Psoas muscle (tissue), 8 donors: ENCODE measurements around the gene TLL1. TPM values are rescaled to one million over a fixed set of nuclear protein-coding genes. Genes with fewer than 3 reads are reported as not detected.

Experiments used
- ATAC-seq, 4 donors: fragments of 200-7000 bp; cut with Tn5 transposase; one replicate each; pipeline ENCODE4 v1.9.1; 2020; ENCODE audit warnings: moderate library complexity in 3 of 4, mild to moderate bottlenecking in 2 of 4
- DNase-seq, 2 donors: peaks; one replicate each; pipeline ENCODE4 v3.0.0-alpha.2; 2020
- H3K27ac ChIP-seq: fragments of 200-600 bp; one replicate; pipeline ENCODE4 v1.8.0; 2022
- H3K27me3 ChIP-seq, 3 donors: fragments of 200-600 bp in 1 of 3; one replicate each; pipeline versions ENCODE4 v1.6.1 to v1.8.0; 2013 to 2022; ENCODE audit warnings: low read length in 2 of 3, mild to moderate bottlenecking in 2 of 3, moderate library complexity in 1 of 3; ENCODE audit not compliant: insufficient read depth in 3 of 3
- H3K36me3 ChIP-seq, 2 donors: fragments of 200-600 bp in 1 of 2; one replicate each; pipeline versions ENCODE4 v1.6.1 to v1.8.0; 2013 to 2022; ENCODE audit warnings: low read depth in 1 of 2, mild to moderate bottlenecking in 1 of 2, moderate library complexity in 1 of 2; ENCODE audit not compliant: insufficient read depth in 1 of 2
- H3K4me1 ChIP-seq: fragments of 200-600 bp; one replicate; pipeline ENCODE4 v1.8.0; 2022
- H3K4me3 ChIP-seq: fragments of 200-600 bp; one replicate; pipeline ENCODE4 v1.8.0; 2022; ENCODE audit warnings: mild to moderate bottlenecking
- H3K9me3 ChIP-seq: fragments of 200-600 bp; one replicate; pipeline ENCODE4 v1.8.0; 2022
- WGBS, 3 donors: extraction: QIAGEN DNeasy Blood & Tissue Kit; methylation state at CpG; one replicate each; pipeline versions ENCODE4 v1.1.6 to v1.1.7; 2013; 5-methylcytosine and 5-hydroxymethylcytosine counted together
- intact Hi-C, 2 donors: fragments of 100-400 bp; cut with DNase I; formaldehyde crosslinking; loops; one replicate each; pipeline versions ENCODE4 v1.11.0 to v1.14.2; 2022
- polyA plus RNA-seq, 3 donors: library from polyadenylated mRNA; stranded (reverse); fragments of 200-250 nt; gene quantifications; one replicate each; pipeline ENCODE4 v1.2.3, GENCODE V29; 2013
- total RNA-seq, 4 donors: library from RNA; stranded (reverse); fragmentation: NEBNext Ultra II Directional in 2 of 4; extraction: Animal tissue kit (Norgen Biotek cat#: 25700) in 2 of 4; gene quantifications; one replicate each; pipeline versions ENCODE4 v1.2.1 to v1.2.4, GENCODE V29; 2021 to 2023
- TF ChIP-seq, protein P1 (sequence below): fragments of 200-600 bp; IDR thresholded peaks from one replicate; pipeline ENCODE4 v1.8.0; 2022; ENCODE audit warnings: antibody characterized with exemption
- donor health status: healthy with polysubstance abuse.
- donor health status: DM: no; HTN: no; CAD: no; lungs with moderate emphysema.
- donor health status: Bipolar disorder and iron deficiency.
- donor health status: healthy.
- donor health status: DM: yes; HTN: yes; CAD: no.
- donor health status: DM: no; HTN: no; CAD: no.
- donor health status: DM: no; HTN: no; CAD: no.
- donor health status: DM: yes; HTN: yes; CAD: no.

Gene TLL1
- total and polyA plus RNA-seq, 7 donors, result 0.23 to 0.89 (median 0.54) TPM

DNA sequence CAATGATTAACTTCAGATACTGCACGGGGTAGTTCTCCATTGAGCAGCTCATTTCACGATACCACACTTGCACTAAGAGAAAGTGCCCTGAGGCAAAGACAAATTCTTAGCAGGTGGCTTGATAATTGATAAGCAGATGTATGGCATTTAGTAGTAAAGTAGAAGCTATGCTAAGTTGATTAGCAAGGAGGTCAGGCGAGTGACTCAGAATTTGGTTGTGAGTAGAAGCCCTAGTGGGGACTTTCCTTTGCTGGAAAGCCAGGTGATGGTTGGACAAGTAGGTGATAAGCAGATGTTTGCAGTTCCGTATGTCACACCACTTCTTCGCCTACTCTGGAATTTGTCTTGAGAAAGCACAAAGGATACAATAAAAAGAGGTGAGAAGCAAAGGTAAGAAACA is 58.7 kb downstream of the TLL1 start:
- no peaks in the 10 kb centered on the region for H3K9me3 ChIP-seq
- no peaks in the 10 kb centered on the region for H3K4me1 ChIP-seq
- no peaks in the 10 kb centered on the region for H3K36me3 ChIP-seq
- H3K27ac ChIP-seq, result no peak overlapping the region
- no peak overlapping the region for H3K4me3 ChIP-seq
- no peaks in the 10 kb centered on the region for H3K27me3 ChIP-seq
- WGBS, 3 donors, result 89 to 93% (median 91%) methylated on average over 5 of the region's 5 CpGs
- intact Hi-C loops, result no loop called here
- no peak for ATAC-seq
- DNase-seq, result no peak
- TF ChIP-seq, protein P1, sequence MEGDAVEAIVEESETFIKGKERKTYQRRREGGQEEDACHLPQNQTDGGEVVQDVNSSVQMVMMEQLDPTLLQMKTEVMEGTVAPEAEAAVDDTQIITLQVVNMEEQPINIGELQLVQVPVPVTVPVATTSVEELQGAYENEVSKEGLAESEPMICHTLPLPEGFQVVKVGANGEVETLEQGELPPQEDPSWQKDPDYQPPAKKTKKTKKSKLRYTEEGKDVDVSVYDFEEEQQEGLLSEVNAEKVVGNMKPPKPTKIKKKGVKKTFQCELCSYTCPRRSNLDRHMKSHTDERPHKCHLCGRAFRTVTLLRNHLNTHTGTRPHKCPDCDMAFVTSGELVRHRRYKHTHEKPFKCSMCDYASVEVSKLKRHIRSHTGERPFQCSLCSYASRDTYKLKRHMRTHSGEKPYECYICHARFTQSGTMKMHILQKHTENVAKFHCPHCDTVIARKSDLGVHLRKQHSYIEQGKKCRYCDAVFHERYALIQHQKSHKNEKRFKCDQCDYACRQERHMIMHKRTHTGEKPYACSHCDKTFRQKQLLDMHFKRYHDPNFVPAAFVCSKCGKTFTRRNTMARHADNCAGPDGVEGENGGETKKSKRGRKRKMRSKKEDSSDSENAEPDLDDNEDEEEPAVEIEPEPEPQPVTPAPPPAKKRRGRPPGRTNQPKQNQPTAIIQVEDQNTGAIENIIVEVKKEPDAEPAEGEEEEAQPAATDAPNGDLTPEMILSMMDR, result no peak

DNA sequence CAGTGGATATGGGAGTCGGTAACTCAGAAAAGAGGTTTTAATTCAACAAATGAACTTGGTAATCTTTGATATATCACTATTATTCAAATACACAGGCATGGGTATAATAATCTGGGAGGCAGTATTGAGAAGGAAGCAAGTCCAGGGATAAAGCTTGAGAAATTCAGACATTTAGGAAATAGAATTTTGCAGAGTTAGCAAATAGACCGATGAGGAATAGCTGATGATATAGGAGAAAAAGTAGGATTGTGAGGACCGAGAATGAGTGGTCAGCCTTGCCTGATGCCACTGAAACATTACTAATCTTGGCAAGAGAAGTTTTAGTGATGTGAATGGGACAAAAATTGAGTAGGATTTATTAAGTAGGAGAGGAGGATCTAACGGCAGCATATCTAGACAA is 71.9 kb downstream of the TLL1 start:
- TF ChIP-seq, protein P1, result no peak
- no peaks in the 10 kb centered on the region for H3K9me3 ChIP-seq
- intact Hi-C loops, result no loop called here
- 87 to 93% (median 89%) methylated on average over 4 of the region's 4 CpGs for WGBS, 3 donors
- no peak overlapping the region for H3K27ac ChIP-seq
- no peaks in the 10 kb centered on the region for H3K4me1 ChIP-seq
- no peak for DNase-seq
- no peak overlapping the region for H3K4me3 ChIP-seq
- H3K27me3 ChIP-seq, result peaks cover 0 to 3% (median 0%) of the 10 kb centered on the region in 3 donors
- ATAC-seq, result no peak
- no peaks in the 10 kb centered on the region for H3K36me3 ChIP-seq

DNA sequence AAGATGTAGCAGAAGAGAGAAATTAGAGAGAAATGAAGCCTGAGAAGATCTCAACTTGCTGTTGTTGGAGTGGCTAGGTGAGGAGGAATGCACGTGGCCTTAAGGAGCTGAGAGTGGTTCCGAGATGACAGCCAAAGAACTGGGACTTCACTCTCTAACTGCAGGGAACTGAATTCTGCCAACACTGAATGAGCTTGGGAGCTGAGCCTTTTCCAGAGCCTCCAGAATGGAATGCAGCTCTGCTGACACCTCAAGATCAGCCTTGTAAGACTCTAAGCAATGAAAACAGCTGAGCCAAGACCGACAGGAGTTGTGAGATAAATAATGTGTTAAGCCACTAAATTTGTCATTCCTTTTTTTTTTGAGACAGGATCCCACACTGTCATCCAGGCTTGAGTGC is 73.0 kb downstream of the TLL1 start:
- no peak overlapping the region for H3K27ac ChIP-seq
- WGBS, 3 donors, result 68 to 79% (median 70%) methylated on average over 3 of the region's 3 CpGs
- H3K36me3 ChIP-seq, result no peaks in the 10 kb centered on the region

DNA sequence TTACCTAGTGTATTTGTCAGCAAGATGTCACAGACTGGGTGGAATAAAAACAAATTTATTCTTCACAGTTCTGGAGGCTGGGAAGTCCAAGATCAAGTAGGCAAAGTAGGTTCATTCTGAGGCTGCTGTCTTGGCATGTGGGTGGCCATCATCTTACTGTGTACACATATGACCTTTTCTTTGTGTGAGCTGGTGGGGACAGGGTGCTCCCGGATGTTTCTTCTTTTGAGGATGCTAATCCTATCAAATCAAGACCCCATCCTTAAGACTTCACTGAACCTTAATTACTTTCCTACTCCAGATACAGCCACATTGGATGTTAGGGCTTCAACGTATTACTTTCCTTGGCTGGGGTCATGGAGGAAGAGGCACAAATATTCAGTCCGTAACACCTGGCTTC is 74.0 kb downstream of the TLL1 start:
- Histone ChIP-seq H3K36me3 (no peaks in the 10 kb centered on the region), H3K9me3 (no peaks in the 10 kb centered on the region), H3K27ac (no peak overlapping the region), H3K4me1 (no peaks in the 10 kb centered on the region), H3K4me3 (no peak overlapping the region), H3K27me3 (peaks cover 0 to 3% (median 0%) of the 10 kb centered on the region in 3 donors)
- DNase-seq, result no peak
- 85 to 90% (median 90%) methylated on average over 3 of the region's 3 CpGs for WGBS, 3 donors
- intact Hi-C loops, result no loop called here
- ATAC-seq, result no peak
- TF ChIP-seq, protein P1, result no peak

More for the DNA sequence above, 73.0 kb downstream of the TLL1 start:
- H3K4me1 ChIP-seq, result no peaks in the 10 kb centered on the region
- no peak for ATAC-seq
- H3K9me3 ChIP-seq, result no peaks in the 10 kb centered on the region
- no peak overlapping the region for H3K4me3 ChIP-seq
- peaks cover 0 to 3% (median 0%) of the 10 kb centered on the region in 3 donors for H3K27me3 ChIP-seq
- TF ChIP-seq, protein P1, result no peak
- no peak for DNase-seq
- intact Hi-C loops, result no loop called here

DNA sequence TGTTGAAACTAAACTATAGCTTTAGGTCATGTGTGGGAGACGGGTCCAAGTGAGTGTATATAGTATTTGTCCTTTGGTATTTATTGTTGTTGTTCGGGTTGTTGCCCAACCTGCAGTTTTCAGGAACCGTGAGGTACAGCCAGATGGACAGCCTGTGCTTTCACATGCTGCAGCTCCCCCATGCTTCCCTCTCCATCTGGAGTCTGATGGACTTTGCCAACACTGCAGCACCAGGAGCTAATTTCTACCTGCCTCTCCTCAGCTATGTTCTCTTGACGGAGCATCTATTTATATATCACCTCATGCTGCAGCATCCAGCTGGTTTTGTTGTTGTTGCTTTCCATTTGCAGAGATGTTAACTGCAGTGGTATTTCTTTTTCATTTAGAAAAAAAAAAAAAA is 80.1 kb downstream of the TLL1 start:
- no peak overlapping the region for H3K27ac ChIP-seq
- H3K27me3 ChIP-seq, result no peaks in the 10 kb centered on the region
- no peak for ATAC-seq
- H3K4me1 ChIP-seq, result no peaks in the 10 kb centered on the region
- DNase-seq, result no peak
- H3K9me3 ChIP-seq, result no peaks in the 10 kb centered on the region
- no peak overlapping the region for H3K4me3 ChIP-seq
- 73 to 80% (median 74%) methylated on average over 4 of the region's 4 CpGs for WGBS, 3 donors
- TF ChIP-seq, protein P1, result no peak
- intact Hi-C loops, result no loop called here
- H3K36me3 ChIP-seq, result no peaks in the 10 kb centered on the region
